Measurements from ENCODE around the gene CUX1.

DNA sequence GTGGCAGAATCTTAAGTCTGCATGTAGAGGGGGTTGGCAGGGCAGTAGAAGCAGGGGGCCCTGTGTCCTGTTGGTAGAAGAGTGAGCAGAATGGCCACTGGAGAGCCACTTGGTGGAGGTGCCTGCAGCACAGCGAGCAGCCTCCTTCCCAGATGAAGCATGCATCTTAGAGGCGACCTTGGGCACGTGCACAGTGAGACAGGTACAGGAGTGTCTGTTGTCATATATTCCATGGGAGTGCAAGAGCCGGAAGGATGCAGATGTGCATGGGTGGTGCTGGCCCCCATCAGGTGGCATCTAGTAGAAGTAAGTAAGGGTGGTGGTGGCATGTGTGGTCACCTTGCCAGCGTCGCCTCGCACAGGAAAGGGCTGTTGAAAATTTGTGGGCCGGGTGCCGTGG lies 53.9 kb downstream of the CUX1 start:
- TF ChIP-seq EZH2 (IDR thresholded peaks at IDR 0.05; ENCODE audit: borderline replicate concordance, low read depth, low read length, severe bottlenecking) = no peak
- TF ChIP-seq, protein P1, sequence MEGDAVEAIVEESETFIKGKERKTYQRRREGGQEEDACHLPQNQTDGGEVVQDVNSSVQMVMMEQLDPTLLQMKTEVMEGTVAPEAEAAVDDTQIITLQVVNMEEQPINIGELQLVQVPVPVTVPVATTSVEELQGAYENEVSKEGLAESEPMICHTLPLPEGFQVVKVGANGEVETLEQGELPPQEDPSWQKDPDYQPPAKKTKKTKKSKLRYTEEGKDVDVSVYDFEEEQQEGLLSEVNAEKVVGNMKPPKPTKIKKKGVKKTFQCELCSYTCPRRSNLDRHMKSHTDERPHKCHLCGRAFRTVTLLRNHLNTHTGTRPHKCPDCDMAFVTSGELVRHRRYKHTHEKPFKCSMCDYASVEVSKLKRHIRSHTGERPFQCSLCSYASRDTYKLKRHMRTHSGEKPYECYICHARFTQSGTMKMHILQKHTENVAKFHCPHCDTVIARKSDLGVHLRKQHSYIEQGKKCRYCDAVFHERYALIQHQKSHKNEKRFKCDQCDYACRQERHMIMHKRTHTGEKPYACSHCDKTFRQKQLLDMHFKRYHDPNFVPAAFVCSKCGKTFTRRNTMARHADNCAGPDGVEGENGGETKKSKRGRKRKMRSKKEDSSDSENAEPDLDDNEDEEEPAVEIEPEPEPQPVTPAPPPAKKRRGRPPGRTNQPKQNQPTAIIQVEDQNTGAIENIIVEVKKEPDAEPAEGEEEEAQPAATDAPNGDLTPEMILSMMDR (IDR thresholded peaks at IDR 0.05; ENCODE audit: borderline replicate concordance, extremely low read depth, low read length, poor library complexity, severe bottlenecking) = no peak
